NOMO-1 treated with DMSO at 0.1 percent for 48 hours (cell line): ENCODE results near the gene NAV3.
"Not testable (repeated sequence)": the region's sequence is repeated elsewhere in the genome, so short reads cannot be mapped to it uniquely, and the experiment has no call there.

ENCODE experiments used
- DNase-seq: peaks from one replicate; lab custom pipeline; 2025; ENCODE audit not compliant: unreplicated experiment; lab: John Stamatoyannopoulos, UW

Gene NAV3

GRCh38 chr12:78102801-78103200, 272.1 kb downstream of the NAV3 start:
- not testable (repeated sequence) for DNase-seq

GRCh38 chr12:78115889-78116288, 285.2 kb downstream of the NAV3 start:
- DNase-seq, result peak; percentile 51

- no peak for DNase-seq
Observed at GRCh38 chr12:78118036-78118435, 287.3 kb downstream of the NAV3 start.

- no peak for DNase-seq
Observed at GRCh38 chr12:78118486-78118885, 287.8 kb downstream of the NAV3 start.

GRCh38 chr12:78119351-78119918, 288.7 kb downstream of the NAV3 start:
- no peak for DNase-seq

- peak; percentile 11 for DNase-seq
Observed at GRCh38 chr12:78120306-78120705, 289.6 kb downstream of the NAV3 start.

GRCh38 chr12:78120866-78121560, 290.3 kb downstream of the NAV3 start:
- peak; percentile 59 for DNase-seq

- no peak for DNase-seq
Observed at GRCh38 chr12:78121969-78122610, 291.4 kb downstream of the NAV3 start.

- DNase-seq, result no peak
Observed at GRCh38 chr12:78128211-78128610, 297.5 kb downstream of the NAV3 start.

- no peak for DNase-seq
Observed at GRCh38 chr12:78143717-78144116, 313.0 kb downstream of the NAV3 start.

- DNase-seq, result no peak
Observed at GRCh38 chr12:78145398-78145797, 314.7 kb downstream of the NAV3 start.

GRCh38 chr12:78146365-78146772, 315.7 kb downstream of the NAV3 start:
- peak; percentile 43 for DNase-seq

- no peak for DNase-seq
Observed at GRCh38 chr12:78149459-78149858, 318.8 kb downstream of the NAV3 start.

- no peak for DNase-seq
Observed at GRCh38 chr12:78155546-78155945, 324.9 kb downstream of the NAV3 start.

- DNase-seq, result no peak
Observed at GRCh38 chr12:78156751-78157150, 326.1 kb downstream of the NAV3 start.

GRCh38 chr12:78157199-78157598, 326.5 kb downstream of the NAV3 start:
- no peak for DNase-seq

GRCh38 chr12:78164154-78164553, 333.5 kb downstream of the NAV3 start:
- DNase-seq, result peak; percentile 7

GRCh38 chr12:78167510-78167909, 336.8 kb downstream of the NAV3 start:
- no peak for DNase-seq

- DNase-seq, result no peak
Observed at GRCh38 chr12:78171061-78171460, 340.4 kb downstream of the NAV3 start.

- DNase-seq, result no peak
Observed at GRCh38 chr12:78176643-78177042, 345.9 kb downstream of the NAV3 start.

GRCh38 chr12:78177298-78177697, 346.6 kb downstream of the NAV3 start:
- DNase-seq, result no peak

GRCh38 chr12:78179346-78179745, 348.7 kb downstream of the NAV3 start:
- no peak for DNase-seq
